GM21717 (cell line): ENCODE data around the gene TPRN.

Experiments used
- ATAC-seq: cut with Tn5 transposase; IDR thresholded peaks from one replicate; pipeline ENCODE4 v1.9.1; 2021; ENCODE audit warnings: mild to moderate bottlenecking, moderate library complexity; ENCODE audit not compliant: unreplicated experiment

TPRN gene

GRCh38 chr9:137175345-137175961 lies 25.1 kb downstream of the TPRN start:
- ATAC-seq, result no peak

DNA sequence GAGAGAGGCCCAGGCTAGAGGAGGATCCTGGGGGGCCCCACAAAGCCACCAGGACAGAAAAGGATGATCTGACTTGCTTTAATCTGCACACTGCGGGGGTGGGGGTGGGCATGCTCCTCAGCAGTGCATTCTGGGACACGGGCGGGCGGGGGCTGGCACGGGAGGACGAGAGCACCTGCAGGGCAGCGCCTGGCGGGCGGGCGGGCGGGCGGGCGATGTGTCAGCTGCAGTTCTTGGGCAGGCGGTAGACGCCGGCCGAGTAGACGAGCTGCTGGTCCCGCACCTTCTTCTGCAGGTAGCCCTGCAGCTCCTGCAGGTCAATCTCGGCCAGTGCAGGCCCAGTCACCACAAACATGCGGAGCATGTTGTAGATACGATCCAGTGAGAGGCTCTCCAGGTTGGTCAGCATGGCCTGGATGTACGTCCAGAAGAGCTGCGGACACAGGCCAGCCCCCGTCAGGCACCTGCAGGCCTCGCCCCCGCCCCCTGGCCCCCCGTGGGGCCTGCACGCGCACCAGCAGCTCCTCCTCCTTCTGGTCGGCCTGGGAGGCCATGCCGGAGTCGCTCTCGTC lies 25.7 kb downstream of the TPRN start:
- no peak for ATAC-seq

- ATAC-seq, result no peak
These were observed 26.5 kb downstream of the TPRN start for GRCh38 chr9:137173796-137174664.

- no peak for ATAC-seq
These were observed 27.4 kb downstream of the TPRN start for GRCh38 chr9:137172901-137173795.

GRCh38 chr9:137171149-137171900 lies 29.2 kb downstream of the TPRN start:
- ATAC-seq, result no peak

DNA sequence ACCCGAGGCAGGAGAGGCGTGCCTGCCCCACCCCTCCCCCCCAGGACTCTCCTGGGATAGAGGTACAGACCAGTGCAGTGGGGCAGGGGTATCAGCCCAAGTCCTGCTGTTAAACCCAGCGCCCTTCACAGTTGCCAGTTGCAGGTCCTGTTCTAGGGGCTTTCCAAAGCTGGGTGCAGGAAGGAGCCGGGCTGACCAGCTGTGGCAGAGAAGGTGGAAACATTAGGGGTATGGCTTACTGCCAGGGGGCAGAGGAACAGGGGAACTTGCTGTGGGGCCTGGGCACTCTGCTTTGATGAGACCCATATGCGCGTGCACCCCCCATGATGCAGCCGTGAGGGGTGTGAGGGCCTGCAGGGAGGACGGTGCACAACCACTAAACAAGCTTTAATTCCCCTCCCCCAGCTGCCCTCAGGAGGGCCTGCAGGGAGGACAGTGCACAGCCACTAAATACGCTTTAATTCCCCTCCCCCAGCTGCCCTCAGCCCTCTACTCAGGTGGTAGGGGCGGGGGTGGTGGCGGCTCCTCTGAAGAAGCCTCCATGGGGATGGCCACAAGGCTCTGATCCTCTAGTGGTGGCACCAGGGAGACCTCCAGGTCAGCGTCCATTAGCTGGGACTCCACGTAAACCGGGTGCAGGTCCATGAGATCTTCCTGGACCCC lies 29.9 kb downstream of the TPRN start:
- no peak for ATAC-seq

- no peak for ATAC-seq
These were observed 30.6 kb downstream of the TPRN start, which contains the start of gene LRRC26 for GRCh38 chr9:137169896-137170358. TSS of gene LRRC26 (minus strand) at chr9:137170051. CDS start at chr9:137169943, 108 bp downstream.

DNA sequence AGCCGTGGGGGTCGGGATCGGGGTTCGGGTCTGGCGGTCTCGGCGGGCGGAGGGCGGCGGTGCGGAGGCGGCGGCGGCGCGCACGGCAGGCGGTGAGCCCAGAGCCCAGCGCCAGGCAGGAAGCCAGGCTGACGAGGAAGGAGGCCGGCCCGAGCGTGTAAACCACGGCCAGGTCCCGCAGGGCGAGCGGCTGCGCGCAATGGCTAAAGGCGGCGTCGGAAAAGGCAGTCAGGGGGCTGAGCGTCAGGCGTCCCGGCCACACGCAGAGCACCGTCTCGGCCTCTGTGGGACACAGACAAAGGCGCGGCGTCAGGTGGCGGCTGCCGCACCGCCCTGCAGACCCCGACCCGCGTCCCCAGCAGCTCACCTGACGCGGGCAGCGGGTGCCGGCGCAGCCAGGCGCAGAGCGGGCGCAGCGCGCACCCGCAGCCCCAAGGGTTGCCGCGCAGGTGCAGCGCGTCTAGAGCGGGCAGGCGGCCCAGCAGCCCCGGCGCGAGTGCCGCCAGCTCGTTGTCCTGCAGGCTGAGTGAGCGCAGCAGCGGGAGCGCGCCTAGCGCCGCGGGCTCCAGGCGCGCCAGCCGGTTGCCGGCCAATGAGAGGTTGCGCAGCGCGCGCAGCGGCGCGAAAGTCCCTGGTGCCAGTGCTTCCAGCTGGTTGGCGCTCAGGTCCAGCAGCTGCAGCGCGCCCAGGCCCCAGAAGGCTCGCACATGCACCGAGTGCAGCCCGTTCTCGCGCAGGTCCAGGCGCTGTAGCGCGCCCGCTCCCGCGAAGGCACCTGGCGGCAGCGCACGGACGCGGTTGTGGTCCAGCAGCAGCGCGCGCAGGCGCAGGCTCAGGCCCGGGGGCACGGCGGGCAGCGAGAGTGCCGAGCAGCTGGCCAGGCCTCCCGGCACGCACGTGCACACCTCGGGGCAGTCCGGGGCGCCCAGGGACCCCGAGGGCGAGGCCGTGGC lies 31.4 kb downstream of the TPRN start:
- ATAC-seq, result no peak

- ATAC-seq, result no peak
These were observed 32.0 kb downstream of the TPRN start for GRCh38 chr9:137168573-137168903.

- ATAC-seq, result no peak
These were observed 32.6 kb downstream of the TPRN start for GRCh38 chr9:137167747-137168572.

- ATAC-seq, result no peak
These were observed 33.2 kb downstream of the TPRN start for GRCh38 chr9:137167277-137167746.

- no peak for ATAC-seq
These were observed 33.9 kb downstream of the TPRN start for GRCh38 chr9:137166380-137167229.

GRCh38 chr9:137165250-137165836 lies 35.2 kb downstream of the TPRN start:
- no peak for ATAC-seq

GRCh38 chr9:137164370-137165249 lies 35.9 kb downstream of the TPRN start:
- no peak for ATAC-seq

GRCh38 chr9:137163805-137164204 lies 36.7 kb downstream of the TPRN start:
- no peak for ATAC-seq
